Activated T-cell treated with anti-CD3 and anti-CD28 coated beads, Interleukin-2, amount 50 U/mL, for 72 hours (primary cell): ENCODE results near the gene FBXL7. TPM values are rescaled to one million over a fixed set of nuclear protein-coding genes. Genes with fewer than 3 reads are reported as not detected.

Experiments
- ATAC-seq, 2 donors: fragments of 150-1000 bp; cut with Tn5 transposase; replicated peaks in 1 of 2; 2 replicates each; pipeline ENCODE4 v1.10.0; 2021; ENCODE audit warnings: moderate library complexity in 2 of 2, mild to moderate bottlenecking in 1 of 2
- DNase-seq, 2 donors: peaks; one replicate each; pipeline ENCODE4 v3.0.0; 2021 to 2022; ENCODE audit warnings: mixed read lengths in 1 of 2
- H3K27ac Mint-ChIP-seq: one replicate; pipeline ENCODE4 v1.8.0; 2022; ENCODE audit warnings: mild to moderate bottlenecking, moderate library complexity, mixed read lengths
- H3K27me3 Mint-ChIP-seq: one replicate; pipeline ENCODE4 v1.8.0; 2022; ENCODE audit warnings: low read depth, mixed read lengths
- H3K36me3 Mint-ChIP-seq, 2 donors: one replicate each; pipeline ENCODE4 v1.8.0; 2022; ENCODE audit warnings: mixed read lengths in 2 of 2, mild to moderate bottlenecking in 1 of 2; ENCODE audit not compliant: insufficient read depth in 2 of 2
- H3K4me1 Mint-ChIP-seq: one replicate; pipeline ENCODE4 v1.8.0; 2022; ENCODE audit warnings: low read depth, mixed read lengths
- H3K4me3 Mint-ChIP-seq, 2 donors: one replicate each; pipeline ENCODE4 v1.8.0; 2022; ENCODE audit warnings: mild to moderate bottlenecking in 2 of 2, mixed read lengths in 2 of 2, moderate library complexity in 2 of 2
- H3K9me3 Mint-ChIP-seq, 2 donors: one replicate each; pipeline ENCODE4 v1.8.0; 2022; ENCODE audit warnings: mixed read lengths in 2 of 2
- total RNA-seq, 2 donors: library from RNA; stranded (reverse); gene quantifications; one replicate each; pipeline ENCODE4 v1.2.3, GENCODE V29; 2022

FBXL7 gene
- total RNA-seq, 2 donors from 2014 or later = not detected

DNA sequence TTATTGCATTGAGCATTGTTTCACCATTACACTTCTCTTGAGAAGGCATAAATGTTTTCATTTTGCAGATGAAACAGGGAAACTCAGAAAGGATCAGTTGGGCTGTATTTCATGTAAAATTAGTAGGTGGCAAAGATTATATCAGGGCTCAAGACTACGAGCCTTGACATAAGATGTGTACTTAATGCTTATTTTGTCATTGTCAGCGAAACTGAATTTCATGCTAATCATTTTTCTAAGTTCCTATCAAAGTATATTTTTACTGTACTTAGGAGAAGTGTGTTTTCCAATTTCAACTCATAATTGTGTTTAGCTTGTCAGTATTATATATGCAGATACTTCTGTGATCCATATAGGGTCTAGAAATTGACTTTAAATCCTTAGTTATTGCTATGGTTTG is 123.8 kb downstream of the FBXL7 start:
- no peak overlapping the region for H3K4me3 Mint-ChIP-seq
- no peaks in the 10 kb centered on the region for H3K36me3 Mint-ChIP-seq
- DNase-seq = no peak
- H3K27me3 Mint-ChIP-seq = no peaks in the 10 kb centered on the region
- no peaks in the 10 kb centered on the region for H3K4me1 Mint-ChIP-seq
- no peak overlapping the region for H3K27ac Mint-ChIP-seq
- H3K9me3 Mint-ChIP-seq = peaks cover 5% of the 10 kb centered on the region in 2 donors
- ATAC-seq = no peak

DNA sequence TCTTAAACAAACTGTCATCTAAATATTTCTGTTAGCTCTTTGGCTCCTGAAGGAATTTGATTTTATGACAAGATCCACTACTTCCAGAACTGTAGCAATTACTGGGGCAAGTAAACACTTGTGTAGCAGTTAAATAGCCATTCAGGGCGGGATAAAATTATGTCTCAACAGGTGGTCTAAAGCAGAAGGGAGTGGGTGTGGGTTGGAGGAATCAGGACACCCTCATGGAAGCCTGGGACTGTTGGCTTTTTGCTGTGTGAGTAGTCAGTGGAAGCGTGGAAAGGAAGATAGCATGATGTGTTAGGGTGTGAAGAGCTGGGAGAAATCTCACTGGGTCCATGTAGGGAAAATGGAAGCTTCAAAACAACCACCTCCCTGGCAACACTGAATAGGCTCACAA is 127.1 kb downstream of the FBXL7 start:
- Mint-ChIP-seq H3K4me3 (no peak overlapping the region), H3K9me3 (peaks cover 4 to 5% of the 10 kb centered on the region in 2 donors), H3K27ac (no peak overlapping the region), H3K27me3 (no peaks in the 10 kb centered on the region), H3K4me1 (no peaks in the 10 kb centered on the region), H3K36me3 (no peaks in the 10 kb centered on the region)
- DNase-seq (no peak), ATAC-seq (no peak)

DNA sequence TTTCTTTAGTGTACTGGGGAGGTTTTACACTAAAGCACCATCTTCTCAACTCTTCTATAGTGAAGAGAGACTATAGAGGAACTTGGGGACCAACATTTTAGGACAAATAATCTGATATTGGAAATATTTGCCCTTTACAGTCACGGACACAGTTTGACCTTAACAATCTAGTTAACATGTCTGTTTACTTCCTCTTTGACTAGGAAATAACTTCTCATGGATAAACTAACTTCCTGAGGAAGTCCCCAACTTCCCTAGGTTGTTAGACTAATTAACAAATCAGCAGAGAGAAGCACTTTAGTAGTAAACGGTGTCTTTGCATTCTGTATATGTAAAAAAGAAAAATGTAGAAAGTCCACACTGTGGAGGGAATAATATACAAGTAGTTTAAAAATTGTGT is 127.7 kb downstream of the FBXL7 start:
- DNase-seq (no peak), ATAC-seq (no peak)
- Mint-ChIP-seq H3K27me3 (no peaks in the 10 kb centered on the region), H3K9me3 (peaks cover 4 to 5% of the 10 kb centered on the region in 2 donors), H3K36me3 (no peaks in the 10 kb centered on the region), H3K4me1 (no peaks in the 10 kb centered on the region), H3K4me3 (no peak overlapping the region), H3K27ac (no peak overlapping the region)

DNA sequence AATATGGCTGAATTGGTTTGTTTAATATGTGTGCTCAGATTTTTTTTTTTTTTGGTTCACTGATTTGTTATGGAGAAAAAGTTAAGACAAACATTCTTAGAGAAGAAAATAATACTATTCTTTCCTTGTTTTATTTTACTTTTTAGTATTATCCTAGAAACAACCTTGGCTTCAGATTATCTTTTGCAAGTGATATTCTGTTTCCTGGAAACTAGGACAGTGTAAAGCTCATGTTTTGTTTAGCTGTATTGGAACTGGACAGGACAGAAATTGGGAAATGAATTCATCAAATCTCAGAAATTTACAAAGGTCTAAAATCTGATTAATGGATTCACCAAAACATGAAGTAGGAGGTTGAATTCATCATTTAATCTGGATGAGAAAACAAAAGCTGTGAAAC is 130.5 kb downstream of the FBXL7 start:
- Mint-ChIP-seq H3K27ac (no peak overlapping the region), H3K4me3 (no peak overlapping the region), H3K27me3 (no peaks in the 10 kb centered on the region), H3K4me1 (no peaks in the 10 kb centered on the region), H3K36me3 (no peaks in the 10 kb centered on the region), H3K9me3 (peaks cover 2% of the 10 kb centered on the region in 2 donors)
- ATAC-seq (no peak), DNase-seq (no peak)

DNA sequence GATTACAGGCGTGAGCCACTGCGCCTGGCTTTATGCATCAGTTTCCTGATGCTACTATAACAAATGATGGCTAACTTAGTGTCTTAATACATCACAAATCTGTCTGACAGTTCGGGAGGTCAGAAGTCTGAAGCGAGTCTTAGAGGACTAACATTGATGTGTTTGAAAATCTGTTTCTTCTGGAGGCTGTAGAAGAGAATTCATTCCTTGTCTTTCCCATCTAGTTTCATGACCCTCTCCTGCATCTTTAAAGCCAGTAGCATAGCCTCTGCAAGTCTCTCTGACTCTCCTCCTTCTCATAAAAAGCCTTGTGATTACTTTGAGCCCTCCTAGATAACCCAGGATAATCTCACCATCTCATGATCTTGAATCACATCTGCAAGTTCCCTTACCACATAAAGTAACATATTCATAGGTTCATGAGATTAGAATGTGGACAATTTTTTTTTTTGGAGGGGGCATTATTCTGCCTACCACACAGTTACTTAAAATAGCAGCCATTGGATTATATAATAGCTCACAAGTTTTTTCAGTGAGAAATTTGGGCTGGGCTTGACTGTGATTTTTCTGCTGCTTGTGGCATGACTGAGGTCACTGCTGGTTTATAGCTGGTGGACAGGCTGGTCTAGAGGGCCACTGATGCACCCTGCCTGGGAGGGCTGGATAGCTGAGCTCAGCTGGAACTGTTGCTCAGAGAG is 134.8 kb downstream of the FBXL7 start:
- H3K4me1 Mint-ChIP-seq = no peaks in the 10 kb centered on the region
- peaks cover 2 to 3% of the 10 kb centered on the region in 2 donors for H3K9me3 Mint-ChIP-seq
- no peaks in the 10 kb centered on the region for H3K36me3 Mint-ChIP-seq
- H3K27ac Mint-ChIP-seq = no peak overlapping the region
- H3K27me3 Mint-ChIP-seq = no peaks in the 10 kb centered on the region
- no peak for DNase-seq
- no peak for ATAC-seq
- no peak overlapping the region for H3K4me3 Mint-ChIP-seq

DNA sequence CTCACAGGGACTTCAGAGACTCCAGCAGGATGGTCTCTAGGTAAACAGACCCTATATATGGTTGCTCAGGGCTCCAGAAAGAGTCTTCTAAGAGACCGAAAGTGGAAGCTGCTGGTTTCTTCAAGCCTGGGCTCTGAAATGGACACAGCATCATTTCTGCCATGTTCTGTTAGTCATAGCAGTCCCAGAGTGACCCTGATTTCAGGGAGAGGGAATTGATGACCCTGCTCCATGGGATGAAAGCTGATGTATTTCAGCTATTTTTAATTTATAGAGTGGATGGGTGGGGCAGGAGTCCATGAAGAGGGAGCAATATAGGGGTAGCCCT is 135.3 kb downstream of the FBXL7 start:
- no peaks in the 10 kb centered on the region for H3K4me1 Mint-ChIP-seq
- no peak overlapping the region for H3K27ac Mint-ChIP-seq
- no peak for ATAC-seq
- no peaks in the 10 kb centered on the region for H3K36me3 Mint-ChIP-seq
- H3K4me3 Mint-ChIP-seq = no peak overlapping the region
- DNase-seq = no peak
- H3K27me3 Mint-ChIP-seq = no peaks in the 10 kb centered on the region
- H3K9me3 Mint-ChIP-seq = peaks cover 2 to 3% of the 10 kb centered on the region in 2 donors

DNA sequence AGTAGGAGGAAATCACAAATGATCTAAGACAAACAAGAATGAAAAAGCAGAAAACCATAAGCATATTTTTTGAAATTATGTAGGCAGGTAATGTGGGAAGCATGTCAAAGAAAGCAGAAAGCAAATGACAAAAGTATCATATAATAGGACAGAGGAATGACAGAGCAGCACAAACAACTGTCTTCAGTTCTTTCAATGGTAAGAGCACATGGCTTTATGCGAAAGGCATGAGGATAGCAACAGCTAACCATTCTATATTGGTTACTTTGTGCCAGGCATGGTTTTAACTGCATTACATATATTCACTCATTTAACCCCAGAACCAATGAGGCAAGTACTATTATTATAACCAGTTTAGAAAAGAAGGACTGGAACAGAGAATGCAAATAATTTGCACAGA is 137.4 kb downstream of the FBXL7 start:
- no peaks in the 10 kb centered on the region for H3K4me1 Mint-ChIP-seq
- no peak for DNase-seq
- H3K36me3 Mint-ChIP-seq = no peaks in the 10 kb centered on the region
- H3K27me3 Mint-ChIP-seq = no peaks in the 10 kb centered on the region
- peaks cover 2 to 4% of the 10 kb centered on the region in 2 donors for H3K9me3 Mint-ChIP-seq
- ATAC-seq = no peak
- H3K27ac Mint-ChIP-seq = no peak overlapping the region
- H3K4me3 Mint-ChIP-seq = no peak overlapping the region

DNA sequence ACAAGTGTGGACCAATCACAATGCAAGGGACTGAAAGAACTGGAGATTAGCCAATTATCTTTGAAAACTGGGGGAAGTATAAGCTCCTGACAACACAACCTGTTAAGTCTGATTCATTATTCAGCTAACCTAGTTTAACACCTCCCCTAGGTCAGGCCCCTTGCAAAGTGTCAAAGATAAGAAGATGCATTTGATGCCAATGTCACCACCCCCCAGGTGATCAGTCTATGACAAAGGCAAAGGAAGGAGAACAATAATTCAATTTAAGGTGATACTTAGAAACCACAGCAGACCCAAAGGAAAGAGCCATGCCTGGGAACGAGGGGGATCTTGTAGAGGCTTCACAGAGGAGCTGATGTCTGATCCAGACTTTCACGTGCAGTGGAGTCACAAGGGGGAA is 137.9 kb downstream of the FBXL7 start:
- no peak overlapping the region for H3K27ac Mint-ChIP-seq
- peaks cover 2 to 4% of the 10 kb centered on the region in 2 donors for H3K9me3 Mint-ChIP-seq
- no peaks in the 10 kb centered on the region for H3K36me3 Mint-ChIP-seq
- DNase-seq (no peak), ATAC-seq (no peak)
- H3K4me3 Mint-ChIP-seq = no peak overlapping the region
- H3K4me1 Mint-ChIP-seq = no peaks in the 10 kb centered on the region
- no peaks in the 10 kb centered on the region for H3K27me3 Mint-ChIP-seq

DNA sequence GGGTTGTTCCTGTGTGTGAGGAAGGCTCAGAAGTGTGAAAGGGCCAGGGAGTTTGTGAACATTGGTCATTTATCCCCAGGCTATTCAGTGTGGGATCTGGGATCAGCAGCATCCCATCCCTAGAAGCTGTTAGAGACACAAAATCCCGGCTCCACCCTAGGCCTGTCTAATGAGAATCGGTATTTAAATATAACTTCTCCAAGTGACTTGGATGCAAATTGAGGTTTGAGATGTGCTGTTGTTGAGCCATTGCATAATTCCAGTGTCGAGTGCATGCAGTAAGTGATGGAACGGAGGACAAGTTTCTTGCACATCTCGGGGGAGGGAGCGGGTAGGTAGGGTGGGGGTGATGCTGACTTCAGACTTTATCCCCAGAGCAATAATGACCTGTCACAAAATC is 138.3 kb downstream of the FBXL7 start:
- Mint-ChIP-seq H3K9me3 (peaks cover 4% of the 10 kb centered on the region in 2 donors), H3K27me3 (no peaks in the 10 kb centered on the region), H3K36me3 (no peaks in the 10 kb centered on the region), H3K27ac (no peak overlapping the region), H3K4me3 (no peak overlapping the region), H3K4me1 (no peaks in the 10 kb centered on the region)
- ATAC-seq = no peak
- DNase-seq = no peak

DNA sequence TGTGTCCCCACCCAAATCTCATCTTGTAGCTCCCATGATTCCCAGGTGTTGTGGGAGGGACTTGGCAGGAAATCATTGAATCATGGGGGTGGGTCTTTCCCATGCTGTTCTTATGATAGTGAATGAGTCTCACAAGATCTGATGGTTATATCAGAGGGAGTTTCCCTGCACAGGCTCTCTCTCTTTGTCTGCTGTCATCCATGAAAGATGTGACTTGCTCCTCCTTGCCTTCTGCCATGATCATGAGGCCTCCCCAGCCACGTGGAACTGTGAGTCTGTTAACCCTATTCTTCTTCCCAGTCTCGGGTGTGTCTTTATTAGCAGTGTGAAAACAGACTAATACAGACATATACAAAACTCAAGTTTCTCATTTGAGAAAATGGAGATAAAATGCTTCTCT is 139.3 kb downstream of the FBXL7 start:
- DNase-seq (no peak), ATAC-seq (no peak)
- Mint-ChIP-seq H3K9me3 (peaks cover 4 to 6% of the 10 kb centered on the region in 2 donors), H3K27ac (no peak overlapping the region), H3K4me1 (no peaks in the 10 kb centered on the region), H3K36me3 (no peaks in the 10 kb centered on the region), H3K27me3 (no peaks in the 10 kb centered on the region), H3K4me3 (no peak overlapping the region)

DNA sequence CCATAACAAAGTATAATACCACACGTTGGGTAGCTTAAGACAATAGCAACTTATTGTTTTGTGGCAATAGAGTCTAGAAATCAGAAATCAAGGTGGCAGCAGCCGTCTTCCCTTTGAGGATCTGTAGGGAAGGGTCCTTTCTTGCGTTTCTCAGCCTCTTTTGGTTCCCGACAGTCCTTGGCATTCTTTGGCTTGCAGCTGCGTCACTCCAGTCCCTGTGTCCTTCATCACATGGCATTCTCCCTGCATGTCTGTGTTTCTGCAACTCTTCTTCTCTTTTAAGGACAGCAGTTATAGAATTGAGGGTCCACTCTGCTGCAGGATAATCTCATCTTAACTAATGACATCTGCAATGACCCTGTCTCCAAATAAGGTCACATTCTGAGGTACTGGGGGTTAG is 140.1 kb downstream of the FBXL7 start:
- Mint-ChIP-seq H3K27me3 (no peaks in the 10 kb centered on the region), H3K36me3 (no peaks in the 10 kb centered on the region), H3K9me3 (peaks cover 5 to 6% of the 10 kb centered on the region in 2 donors), H3K4me1 (no peaks in the 10 kb centered on the region), H3K27ac (no peak overlapping the region), H3K4me3 (no peak overlapping the region)
- no peak for DNase-seq
- ATAC-seq = no peak

DNA sequence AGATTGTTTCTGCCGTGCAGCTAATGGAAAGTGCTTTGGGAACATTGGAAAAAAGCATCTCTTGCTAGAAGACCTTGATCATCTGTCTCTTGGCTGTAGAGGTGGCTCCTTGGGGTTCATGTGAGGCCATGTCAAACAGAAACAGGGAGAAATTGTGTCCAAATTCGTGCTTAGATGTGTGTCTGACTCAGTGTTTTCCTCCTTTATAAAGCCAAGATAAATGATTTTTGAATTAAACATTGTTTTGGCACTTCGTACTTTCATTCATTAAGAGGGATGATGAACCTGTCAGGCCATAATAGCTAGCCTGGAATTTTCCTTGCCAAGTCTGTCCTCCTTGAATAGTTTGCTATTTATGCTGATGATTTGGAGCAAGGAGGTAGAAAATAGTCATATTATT is 143.8 kb downstream of the FBXL7 start:
- DNase-seq (no peak), ATAC-seq (no peak)
- Mint-ChIP-seq H3K36me3 (no peaks in the 10 kb centered on the region), H3K4me1 (no peaks in the 10 kb centered on the region), H3K27me3 (no peaks in the 10 kb centered on the region), H3K27ac (no peak overlapping the region), H3K9me3 (peaks cover 4 to 8% of the 10 kb centered on the region in 2 donors), H3K4me3 (no peak overlapping the region)

DNA sequence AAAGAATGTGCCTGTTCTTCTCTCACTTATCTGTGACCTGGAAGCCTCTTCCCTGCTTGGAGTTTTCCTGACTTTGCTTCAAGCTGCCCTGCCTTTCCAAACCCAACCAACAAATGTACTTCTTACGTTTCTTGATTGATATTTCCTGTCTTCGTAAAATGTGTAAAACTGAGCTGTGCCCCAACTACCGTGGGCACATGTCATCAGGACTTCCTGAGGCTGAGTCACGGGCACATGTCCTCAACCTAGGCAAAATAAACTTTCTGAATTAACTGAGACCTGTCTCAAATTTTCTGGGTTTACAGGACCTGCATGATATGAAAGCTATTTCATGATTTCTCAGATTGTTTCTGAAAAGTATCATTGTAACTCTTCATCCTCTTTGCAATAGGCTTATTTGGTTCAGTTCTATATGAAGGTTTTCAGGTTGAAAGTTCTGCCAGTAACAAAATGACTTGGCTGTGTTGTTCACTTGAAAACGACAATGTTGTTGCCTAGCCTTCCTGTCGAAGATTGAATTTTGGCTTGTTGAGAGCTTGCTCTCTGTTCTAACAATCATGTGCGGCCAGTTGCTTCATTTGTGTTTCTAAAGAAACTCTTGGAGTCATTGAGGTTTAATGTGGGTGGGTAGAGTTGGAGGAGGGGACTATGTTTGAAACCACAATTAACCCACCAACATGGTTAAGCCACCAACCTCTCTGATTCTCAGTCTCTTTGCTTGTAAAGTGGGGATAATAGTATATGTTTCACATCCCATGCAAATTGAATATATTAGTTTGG is 145.6 kb downstream of the FBXL7 start:
- Mint-ChIP-seq H3K27ac (no peak overlapping the region), H3K36me3 (no peaks in the 10 kb centered on the region), H3K4me1 (no peaks in the 10 kb centered on the region), H3K27me3 (no peaks in the 10 kb centered on the region), H3K9me3 (peaks cover 5 to 6% of the 10 kb centered on the region in 2 donors), H3K4me3 (no peak overlapping the region)
- DNase-seq (no peak), ATAC-seq (no peak)

DNA sequence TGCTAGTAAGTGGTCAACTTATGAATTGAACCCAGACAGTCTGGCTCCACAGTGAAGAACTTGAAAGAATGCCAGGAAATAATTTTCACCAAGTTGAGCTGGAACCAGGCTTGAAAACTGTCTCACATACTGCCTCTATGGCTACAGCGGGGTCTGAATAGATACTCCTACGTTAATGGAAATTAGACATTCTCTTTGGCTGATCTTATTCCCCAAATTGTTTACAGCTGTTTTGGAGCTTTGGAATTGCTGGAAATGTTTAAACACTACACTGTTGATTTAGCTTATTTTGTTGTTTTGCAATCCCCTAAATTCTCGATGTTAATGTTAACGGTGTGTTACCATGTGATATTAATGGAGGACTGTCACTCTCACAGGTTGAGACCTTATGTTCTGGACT is 146.4 kb downstream of the FBXL7 start:
- H3K36me3 Mint-ChIP-seq = no peaks in the 10 kb centered on the region
- ATAC-seq (no peak), DNase-seq (no peak)
- no peaks in the 10 kb centered on the region for H3K27me3 Mint-ChIP-seq
- no peak overlapping the region for H3K27ac Mint-ChIP-seq
- H3K4me1 Mint-ChIP-seq = no peaks in the 10 kb centered on the region
- H3K9me3 Mint-ChIP-seq = peaks cover 6 to 8% of the 10 kb centered on the region in 2 donors
- no peak overlapping the region for H3K4me3 Mint-ChIP-seq
